DMS 273 treated with DMSO at 0.1 percent for 48 hours (cell line): ENCODE data around the gene HIBADH.
A peak's percentile ranks its signal among the peaks of the same experiment; 100 is the strongest.
"Not testable (repeated sequence)": the region's sequence is repeated elsewhere in the genome, so short reads cannot be mapped to it uniquely, and the experiment has no call there.

Experiments
- DNase-seq: peaks from one replicate; lab custom pipeline; 2025; lab: John Stamatoyannopoulos, UW

Gene HIBADH

DNA sequence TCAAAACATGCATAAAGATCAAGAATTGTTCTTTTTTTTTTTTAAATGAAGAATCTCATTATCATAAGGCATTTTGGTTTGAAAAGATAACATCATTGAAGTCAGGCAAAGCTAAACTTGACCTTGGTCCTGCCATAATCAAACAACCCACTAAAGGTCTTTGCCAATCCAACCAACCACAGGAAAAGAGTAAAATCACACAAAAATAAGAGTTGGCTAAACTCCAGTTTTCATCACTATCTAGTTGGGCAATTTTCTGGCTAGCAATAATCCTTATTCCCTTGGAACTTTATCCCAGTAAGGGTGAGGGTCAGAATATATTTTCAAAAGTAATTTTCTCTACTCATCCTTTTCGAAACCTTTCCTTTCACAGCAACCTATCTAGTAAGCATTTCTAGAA is 62.4 kb downstream of the HIBADH start:
- DNase-seq = no peak

DNA sequence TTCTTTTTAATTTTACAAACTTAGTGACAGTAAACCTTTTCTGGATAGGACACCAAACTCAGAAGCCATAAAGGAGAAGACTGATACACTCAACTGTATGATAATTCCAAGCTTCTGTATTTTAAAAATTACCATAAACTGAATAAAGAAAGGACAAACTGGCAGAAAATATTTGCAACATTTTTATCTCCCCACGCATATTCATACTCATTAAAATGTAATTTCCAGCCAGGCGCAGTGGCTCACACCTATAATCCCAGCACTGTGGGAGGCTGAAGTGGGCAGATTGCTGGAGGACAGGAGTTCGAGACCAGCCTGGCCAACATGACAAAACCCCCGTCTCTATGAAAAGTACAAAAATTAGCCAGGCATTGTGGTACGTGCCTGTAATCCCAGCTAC is 67.7 kb downstream of the HIBADH start:
- no peak for DNase-seq

DNA sequence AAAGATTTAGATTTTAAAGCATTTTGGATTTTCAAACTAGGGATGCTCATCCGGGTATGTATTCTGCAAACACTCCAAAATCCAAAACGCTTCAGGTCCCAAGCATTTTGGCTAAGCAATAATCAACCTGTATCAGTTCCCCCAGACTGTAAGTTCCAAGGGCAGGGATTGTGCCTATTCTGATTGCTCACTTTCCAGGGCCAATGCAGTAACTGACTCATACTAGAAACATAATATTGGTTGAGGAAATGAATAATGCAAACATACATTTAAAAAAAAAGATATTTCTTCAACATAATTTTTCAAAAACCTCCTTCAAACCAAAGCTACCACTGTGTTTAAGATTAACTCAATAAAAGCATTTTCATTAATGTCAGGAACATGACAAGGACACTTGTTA is 69.5 kb downstream of the HIBADH start:
- no peak for DNase-seq

DNA sequence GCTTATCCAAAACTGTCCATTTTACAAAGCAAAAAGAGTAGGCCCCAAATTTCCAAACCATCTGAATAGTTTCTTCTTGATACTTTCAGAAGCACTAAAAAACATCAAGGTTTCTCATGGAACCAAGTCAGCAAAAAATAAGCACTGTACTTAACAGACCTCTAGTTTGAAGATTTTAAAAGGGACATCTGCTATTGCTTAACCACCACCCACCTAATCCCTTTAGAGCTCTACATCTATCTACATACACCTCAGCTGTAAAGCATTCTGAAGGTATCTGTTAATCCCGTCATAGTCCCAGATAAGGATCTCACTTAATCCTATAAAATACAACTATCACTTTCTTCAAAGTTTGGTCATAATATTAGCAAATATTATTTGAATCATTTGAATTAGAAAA is 72.3 kb downstream of the HIBADH start:
- DNase-seq = no peak

DNA sequence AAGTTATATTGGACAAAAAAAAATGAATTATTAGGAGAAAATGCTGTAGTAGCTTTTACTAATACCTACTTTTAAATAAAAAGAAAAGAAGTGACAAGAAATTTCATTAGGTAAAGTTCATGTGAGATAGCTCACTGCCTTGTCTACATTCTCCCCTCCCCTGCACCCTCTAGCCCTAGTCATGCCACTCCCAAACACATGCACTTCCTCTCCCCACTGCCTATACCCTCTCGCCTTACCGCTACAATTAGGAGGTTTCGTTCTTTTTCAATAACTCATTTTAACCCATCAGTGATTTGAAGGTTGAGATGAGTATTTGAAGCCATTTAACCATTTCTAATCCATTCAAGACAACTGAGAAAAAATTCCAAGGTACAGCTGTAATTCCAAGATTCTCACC is 75.3 kb downstream of the HIBADH start:
- DNase-seq = no peak

DNA sequence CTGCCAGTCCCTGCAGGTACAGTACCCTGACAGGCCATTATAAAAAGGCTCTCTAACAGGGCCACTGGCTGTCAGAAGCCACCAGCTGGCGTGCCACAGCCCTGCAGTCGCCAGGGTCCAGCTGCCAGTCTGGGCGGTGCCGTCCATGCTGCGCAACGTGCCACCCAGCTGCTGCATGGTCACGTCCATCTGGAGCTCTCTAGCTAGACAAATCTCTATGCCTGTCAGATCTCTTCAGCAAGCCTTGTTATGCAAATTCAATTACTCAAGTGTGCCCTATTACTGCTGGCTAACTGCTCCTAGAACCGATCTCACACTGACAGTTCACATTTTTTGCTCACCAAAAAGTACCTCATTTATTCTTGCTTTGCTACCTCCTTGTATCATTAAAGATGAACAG is 75.9 kb downstream of the HIBADH start:
- DNase-seq = peak; percentile 93

DNA sequence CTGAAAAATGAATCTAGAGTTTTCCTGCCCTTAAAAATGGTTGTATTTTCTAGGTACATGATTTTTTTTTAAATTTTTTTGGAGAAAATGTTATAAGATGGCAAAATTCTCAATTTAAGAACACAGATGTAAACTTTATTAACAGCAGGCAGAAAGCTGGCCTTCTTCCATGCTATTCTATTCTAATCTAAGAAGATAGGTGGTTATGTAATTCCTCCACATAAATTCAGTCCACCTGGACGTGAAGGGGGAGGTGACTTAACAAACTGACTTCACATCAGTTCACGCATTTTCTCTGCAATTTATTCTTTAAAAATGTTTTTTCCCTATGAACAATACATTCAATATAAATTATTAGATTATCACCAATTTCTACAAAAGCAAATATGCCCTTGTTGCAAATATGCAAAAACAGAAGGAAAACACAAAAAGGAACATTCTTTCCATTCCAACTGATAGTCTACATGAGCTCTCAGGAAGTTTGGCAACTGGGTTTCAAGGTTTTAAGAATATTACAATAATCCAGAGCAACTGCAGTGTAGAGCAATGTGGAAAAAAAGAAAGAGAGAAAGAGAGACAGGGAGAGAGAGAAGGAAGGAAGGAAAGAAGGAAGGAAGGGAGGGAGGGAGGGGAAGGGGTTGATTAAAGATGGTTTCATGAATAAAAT is 76.8 kb downstream of the HIBADH start:
- no peak for DNase-seq

DNA sequence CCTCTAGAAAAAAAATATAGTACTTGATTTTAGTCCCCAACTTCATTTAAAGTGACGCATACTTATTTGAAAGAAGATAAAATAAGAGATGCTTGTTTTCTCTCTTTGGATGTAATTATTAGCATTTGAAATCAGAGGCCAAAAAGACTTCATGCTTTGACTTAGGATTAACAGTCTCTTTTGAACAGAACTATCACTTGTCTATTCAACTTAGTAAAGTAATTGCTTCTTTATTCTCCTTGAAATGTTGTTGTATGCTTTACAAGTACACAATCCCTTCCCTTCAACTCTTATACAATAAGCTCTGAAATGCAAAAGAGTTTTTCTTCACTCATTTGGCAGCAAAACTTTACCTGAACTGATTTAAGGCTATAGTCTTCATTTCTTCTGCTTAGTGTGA is 80.8 kb downstream of the HIBADH start:
- DNase-seq = no peak

DNA sequence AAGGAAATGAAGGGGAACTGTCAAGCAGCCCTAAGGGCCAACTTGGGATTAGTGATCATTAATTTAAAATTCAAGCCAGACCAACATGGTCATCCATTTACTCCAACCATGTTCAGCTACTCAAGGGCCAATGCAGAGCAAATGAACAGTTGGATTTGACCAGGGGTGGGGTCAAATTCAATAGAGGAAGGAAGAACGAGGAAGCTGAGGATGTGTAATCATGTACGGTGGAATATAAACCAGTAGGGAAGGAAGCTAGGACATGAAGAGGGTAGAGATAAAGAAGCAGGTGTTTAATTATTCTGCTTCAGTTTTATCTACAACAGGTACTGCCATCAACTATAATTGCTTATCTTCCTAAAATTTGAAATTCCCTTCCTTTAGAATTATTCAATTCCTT is 81.6 kb downstream of the HIBADH start:
- no peak for DNase-seq

DNA sequence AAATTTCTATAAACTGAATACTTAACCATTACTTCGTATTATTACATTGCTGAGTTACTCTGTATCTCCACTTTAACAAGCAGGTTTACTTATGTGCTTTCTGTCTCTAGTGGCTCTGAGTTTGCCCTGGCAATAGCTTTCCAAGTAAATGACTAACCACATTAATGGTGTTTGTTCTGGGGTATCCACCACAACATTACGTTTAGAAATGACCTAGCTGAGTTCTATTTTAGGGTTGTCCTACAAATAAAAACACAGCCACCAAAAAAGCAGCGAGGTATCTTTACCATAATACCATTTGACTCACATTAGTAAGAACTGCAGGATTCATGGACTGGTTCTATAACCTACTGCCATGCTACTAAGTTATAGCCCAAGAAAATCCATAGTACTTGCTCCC is 83.1 kb downstream of the HIBADH start:
- no peak for DNase-seq

DNA sequence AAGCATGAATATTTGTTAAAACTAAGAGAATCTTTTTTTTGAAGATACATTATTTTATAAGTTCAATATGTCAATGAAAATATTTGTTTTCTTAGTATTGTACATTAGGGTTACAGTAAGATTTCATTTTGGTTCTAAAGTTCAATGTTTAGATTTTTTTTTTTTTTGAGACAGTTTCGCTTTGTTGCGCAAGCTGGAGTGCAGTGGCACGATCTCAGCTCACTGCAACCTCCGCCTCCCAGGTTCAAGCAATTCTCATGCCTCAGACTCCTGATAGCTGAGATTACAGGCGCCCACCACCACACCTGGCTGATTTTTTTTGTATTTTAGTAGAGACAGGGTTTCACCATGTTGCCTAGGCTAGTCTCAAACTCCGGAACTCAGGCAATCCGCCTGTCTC is 84.5 kb downstream of the HIBADH start:
- DNase-seq = not testable (repeated sequence)

DNA sequence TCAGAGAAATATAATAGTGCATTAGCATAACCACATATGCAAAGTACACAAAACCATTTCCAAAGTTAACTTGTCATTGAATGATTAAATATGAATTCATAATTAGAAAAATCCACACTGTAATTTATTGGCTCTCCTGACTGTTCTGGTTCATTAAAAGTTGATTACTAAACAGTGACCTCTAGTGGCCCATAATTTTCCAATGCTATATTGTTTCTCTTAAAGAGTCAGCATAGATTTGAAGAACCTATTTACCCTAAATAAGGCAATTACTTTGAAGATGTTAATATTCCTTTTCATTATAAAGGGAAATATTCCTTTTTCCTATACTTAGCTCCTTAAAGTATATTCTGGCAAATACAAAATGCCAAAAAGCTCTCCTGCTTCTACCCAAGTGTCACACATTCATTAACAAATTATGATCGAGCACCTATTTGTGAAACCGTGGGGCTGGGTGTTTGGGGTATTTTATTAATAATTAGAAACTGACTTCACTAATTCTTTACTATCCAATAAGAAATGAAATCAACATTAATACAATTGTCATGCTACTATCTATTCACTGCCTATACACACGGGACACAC is 86.2 kb downstream of the HIBADH start:
- DNase-seq = peak; percentile 29

DNA sequence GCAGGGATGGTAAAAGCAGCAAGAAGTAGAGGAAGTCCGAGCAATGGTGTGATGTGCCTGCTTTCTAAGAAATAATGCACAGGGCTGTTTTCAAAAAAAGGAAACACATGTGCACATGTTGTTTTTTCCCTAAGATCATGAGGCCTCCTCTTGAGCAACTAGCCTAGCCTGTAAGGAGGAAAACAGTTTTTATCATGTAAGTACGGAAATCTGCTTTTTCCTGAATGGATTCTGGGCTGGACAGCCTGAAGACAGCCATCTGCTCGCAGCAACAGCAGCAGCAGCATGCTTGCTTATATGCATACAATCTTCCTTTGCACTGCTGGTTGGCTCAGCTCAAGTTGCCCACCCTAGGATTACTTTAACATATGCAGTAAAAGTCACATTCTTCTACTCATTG is 87.1 kb downstream of the HIBADH start:
- DNase-seq = no peak

DNA sequence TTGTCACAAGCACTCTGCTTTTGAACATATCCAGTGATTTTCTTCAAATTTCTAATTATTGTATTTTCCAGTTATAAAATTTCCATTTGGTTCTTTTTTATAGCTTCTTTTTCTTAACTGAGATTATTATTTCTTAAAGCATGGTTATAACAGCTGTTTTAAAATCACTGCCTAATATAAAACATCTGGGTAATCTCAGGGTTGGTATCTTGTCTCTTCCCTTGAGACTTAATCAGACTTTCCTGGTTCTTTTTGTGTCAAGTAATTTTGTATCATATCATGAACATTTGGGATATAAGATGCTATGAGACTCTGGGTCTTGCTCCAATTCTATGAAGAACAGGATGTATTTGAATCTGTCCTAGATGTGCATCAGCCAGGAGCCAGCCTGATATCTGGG is 93.6 kb downstream of the HIBADH start:
- DNase-seq = no peak

DNA sequence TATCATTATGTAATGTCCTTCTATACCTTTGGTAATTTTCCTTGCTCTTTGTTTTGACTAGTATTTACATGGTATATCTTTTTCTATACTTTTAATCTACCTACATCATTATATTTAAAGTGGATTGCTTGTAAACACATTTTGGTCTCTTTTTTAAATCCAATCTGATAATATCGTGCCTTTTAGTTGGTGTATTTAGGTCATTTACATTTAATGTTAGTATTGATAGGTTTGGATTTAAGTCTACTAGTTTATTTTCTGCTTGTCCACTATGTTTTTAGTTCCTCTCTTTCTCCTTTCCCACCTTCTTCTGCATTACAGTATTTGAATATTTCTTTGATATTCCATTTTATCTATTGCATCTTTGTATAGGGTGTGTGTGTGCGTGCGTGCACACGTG is 95.4 kb downstream of the HIBADH start:
- DNase-seq = no peak

DNA sequence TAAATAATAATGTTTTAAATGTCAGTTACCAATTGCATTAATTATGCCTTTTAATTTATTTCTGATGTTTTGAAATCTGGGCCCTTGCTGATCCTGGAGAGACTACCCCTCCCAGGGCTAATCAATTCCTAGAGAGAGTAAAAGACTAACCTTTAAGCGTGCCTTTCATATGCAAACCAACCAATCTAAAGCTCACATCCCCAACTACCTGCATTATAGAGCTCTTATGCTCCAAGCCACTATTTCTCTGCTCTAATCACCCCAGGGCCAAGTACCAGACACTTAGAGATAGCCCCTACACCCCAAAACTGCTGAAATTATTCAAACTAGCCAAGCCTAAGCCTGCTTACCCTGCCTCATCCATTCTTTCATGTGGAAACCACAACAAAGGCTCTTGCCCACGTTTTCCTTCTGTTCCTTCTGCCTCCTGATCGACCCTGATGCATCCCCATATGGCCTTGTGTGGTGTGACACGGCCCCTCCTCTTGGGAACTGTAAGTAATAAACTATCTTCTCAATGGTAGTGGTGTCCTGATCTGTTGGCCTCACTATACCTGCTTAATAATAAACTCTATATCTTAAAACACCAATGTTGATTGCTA is 97.7 kb downstream of the HIBADH start:
- no peak for DNase-seq

DNA sequence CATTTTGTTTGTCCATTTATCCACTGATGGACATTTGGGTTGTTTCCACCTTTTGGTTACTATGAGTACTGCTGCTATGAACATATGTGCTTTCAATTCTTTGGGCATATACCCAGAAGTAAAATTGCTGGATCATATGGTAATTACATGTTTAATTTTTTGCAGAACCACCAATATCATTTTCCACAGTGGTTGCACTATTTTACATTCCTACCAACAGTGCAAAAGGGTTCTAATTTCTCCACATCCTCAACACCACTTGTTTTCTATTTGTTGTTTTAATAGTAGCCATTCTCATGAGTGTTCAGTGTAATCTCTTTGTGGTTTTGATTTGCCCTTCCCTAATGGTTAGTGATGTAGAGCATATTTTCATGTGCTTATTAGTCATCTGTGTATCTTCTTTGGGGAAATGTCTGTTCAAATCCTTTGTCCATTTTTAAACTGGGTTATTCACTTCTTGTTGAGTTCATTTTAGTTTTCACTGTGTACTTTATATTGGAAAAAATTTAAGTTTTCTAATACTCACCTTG is 101.9 kb downstream of the HIBADH start:
- no peak for DNase-seq

DNA sequence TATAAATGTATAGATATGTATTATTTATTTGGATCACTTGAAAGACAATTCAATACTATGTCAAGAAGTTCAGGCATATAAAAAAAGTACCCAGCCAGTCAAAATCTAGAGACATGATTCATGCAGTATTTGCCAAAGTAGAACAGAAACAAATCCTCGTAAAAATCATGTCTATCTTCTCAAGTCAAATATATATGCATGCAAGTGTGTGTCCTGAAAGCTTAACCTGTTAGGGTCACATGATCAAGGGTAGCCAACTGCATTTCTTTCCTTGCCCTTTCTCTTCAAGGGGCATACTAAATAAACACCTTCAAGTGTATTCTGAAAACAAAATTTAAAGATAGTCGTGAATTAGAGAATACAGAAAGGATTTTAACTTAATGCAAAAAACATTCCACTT is 107.0 kb downstream of the HIBADH start:
- no peak for DNase-seq

DNA sequence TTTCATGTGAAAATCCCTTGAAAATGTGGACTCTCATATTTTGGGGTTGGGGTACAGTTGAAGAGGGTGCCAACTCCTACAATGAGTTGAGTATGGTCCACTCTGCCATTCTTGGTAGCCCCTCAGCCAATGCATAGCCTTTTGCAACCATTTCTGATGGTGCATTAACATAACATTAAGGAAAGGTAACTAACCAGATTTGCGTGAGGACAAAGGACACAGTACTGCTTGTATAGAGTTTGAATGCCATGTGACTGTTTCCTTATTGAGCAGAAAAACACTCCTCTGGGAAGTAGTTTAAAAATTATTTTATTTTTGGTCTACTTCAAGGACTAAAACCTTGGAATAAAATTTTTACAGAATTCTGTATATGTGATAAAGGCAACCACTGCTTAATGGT is 107.9 kb downstream of the HIBADH start:
- DNase-seq = no peak

DNA sequence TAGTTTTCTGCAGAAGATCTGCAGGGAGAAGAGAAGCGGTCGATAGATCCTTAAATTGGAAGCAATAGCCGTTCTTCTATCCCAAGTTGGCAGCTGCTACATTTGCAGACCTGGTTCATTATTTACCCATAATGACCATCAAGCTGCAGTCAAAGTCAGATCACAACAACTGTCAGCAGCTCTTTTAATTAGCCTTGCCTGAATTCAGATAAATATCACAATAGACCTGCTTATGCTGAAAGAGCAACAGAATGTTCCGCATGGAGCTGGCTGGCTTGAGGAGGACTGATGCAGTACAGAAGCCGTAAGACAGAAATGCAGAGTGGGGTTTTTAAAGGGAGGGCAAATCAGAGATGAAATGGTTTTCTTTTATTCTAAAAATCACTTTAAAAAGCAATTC is 109.4 kb downstream of the HIBADH start:
- no peak for DNase-seq

DNA sequence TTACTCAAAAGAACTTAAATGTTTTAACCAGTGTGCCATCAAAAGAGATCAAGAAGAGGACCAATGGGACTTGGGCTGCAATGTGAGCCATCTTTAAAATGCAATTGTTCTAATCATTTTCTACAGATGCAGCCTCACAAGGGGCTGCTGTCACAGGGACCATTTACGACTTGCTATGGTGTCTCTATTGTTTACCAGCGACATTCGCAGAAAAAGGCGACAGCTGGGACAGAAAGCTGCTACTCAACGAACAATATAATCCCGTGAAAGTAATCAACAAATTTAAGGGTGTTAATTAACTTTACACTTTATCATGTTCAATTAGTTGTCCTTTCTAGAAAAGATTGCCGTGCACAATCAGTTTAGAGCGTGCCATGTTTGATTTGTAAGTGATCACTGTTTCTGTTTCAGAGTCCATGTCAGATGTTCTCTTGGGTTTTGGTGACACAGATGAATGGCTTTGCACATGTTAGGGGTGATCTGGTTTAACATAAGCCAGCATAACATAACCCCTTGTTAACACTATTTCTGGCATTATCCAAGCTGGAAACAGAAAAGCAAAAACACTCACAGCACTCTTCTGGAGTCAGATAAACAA is 110.8 kb downstream of the HIBADH start:
- no peak for DNase-seq

DNA sequence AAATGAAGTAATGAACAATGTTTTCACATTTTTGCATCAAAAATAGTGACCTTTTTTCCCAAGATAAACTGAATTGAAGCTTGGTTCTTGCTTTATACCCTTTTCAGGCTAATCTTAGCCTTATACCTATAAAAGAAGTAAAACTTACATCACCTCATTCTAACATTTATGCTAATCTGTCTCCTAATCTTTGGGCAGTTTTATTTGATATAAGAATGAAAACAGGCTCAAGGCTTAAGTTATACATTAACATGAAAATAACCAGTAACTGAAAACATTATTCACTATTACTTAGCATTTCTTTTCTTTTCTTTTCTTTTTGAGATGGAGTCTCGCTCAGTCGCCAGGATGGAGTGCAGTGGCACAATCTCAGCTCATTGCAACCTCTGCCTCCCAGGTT is 113.1 kb downstream of the HIBADH start:
- DNase-seq = no peak

DNA sequence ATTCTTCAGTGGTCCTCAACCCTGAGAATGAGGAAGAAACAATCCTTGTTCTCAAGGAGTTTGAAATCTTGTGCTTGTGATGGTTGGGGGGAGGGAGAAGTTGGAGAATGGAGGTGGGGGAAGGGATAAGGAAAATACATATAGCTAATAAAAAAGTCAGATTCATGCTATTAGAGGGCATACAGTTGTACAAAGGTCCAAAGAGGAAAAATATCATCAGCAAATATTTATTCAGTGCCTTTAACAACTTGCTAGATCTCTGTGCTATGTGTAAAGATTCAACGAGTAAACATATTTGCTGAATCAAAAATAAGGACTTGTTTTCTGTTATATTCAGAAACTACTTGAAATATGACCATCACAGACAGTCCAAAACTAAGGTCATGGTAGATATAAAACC is 114.4 kb downstream of the HIBADH start:
- DNase-seq = no peak
